SK-N-SH (cell line): ENCODE data around the gene NAA20.

Experiments used
- EP300 ChIP-seq, 2 experiments: IDR thresholded peaks; 2 replicates each; pipeline versions ENCODE4 v1.4.0 to v1.6.1; 2012; ENCODE audit warnings: borderline replicate concordance in 1 of 2, low read depth in 1 of 2, low read length in 1 of 2
- EZH2phosphoT487 ChIP-seq: fragments of 200-600 bp; sonication (generic); IDR thresholded peaks from 2 replicates; pipeline ENCODE4 v1.6.1; 2017; ENCODE audit warnings: low read depth, mixed run types, mild to moderate bottlenecking, antibody characterized with exemption, moderate library complexity, borderline replicate concordance
- SIN3A ChIP-seq: IDR thresholded peaks from 2 replicates; pipeline ENCODE4 v1.6.1; 2012; ENCODE audit warnings: low read depth, mild to moderate bottlenecking, low read length, moderate library complexity, borderline replicate concordance
- SMC3 ChIP-seq: IDR thresholded peaks from 2 replicates; pipeline ENCODE4 v1.6.1; 2012; ENCODE audit warnings: low read depth, low read length, improper control_type of control experiment
- TF ChIP-seq, protein P1 (sequence below): IDR thresholded peaks from 2 replicates; pipeline ENCODE4 v1.6.1; 2012; ENCODE audit warnings: mild to moderate bottlenecking, low read depth, low read length, moderate library complexity
- TF ChIP-seq, protein P2 (sequence below): fragments of 200-600 bp; sonication (generic); IDR thresholded peaks from 2 replicates; pipeline ENCODE4 v1.6.1; 2017; ENCODE audit warnings: antibody characterized with exemption, mild to moderate bottlenecking, moderate library complexity
- TF ChIP-seq, protein P3 (sequence below): IDR thresholded peaks from 2 replicates; pipeline ENCODE4 v1.4.0; 2012; ENCODE audit warnings: low read depth, borderline replicate concordance

DNA sequence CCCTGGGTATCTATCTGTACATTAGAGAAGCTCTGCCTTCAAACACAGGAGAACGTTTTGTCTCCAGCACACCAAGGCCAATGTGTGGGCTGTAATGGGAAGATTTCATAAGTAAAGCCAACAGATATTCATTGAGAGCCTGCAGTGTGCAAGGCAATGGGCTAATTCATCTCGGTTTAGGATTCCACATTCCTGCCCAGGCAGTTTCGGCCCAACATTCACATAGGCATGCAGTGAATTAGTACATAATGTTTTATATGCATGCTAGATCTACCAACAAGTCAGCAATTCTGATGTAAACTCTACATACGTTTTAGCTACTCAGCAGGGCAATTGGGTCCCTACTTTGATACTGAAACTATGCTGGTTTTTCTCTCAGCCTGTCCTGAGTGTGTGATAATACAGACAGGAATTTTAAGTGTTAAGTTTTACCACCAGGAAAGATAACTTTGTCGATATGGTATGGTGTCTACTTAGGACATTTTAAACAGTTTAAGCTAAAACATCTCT lies 46.9 kb upstream of the NAA20 start:
- TF ChIP-seq SIN3A = no peak
- no peak for TF ChIP-seq EZH2phosphoT487
- TF ChIP-seq, protein P1, sequence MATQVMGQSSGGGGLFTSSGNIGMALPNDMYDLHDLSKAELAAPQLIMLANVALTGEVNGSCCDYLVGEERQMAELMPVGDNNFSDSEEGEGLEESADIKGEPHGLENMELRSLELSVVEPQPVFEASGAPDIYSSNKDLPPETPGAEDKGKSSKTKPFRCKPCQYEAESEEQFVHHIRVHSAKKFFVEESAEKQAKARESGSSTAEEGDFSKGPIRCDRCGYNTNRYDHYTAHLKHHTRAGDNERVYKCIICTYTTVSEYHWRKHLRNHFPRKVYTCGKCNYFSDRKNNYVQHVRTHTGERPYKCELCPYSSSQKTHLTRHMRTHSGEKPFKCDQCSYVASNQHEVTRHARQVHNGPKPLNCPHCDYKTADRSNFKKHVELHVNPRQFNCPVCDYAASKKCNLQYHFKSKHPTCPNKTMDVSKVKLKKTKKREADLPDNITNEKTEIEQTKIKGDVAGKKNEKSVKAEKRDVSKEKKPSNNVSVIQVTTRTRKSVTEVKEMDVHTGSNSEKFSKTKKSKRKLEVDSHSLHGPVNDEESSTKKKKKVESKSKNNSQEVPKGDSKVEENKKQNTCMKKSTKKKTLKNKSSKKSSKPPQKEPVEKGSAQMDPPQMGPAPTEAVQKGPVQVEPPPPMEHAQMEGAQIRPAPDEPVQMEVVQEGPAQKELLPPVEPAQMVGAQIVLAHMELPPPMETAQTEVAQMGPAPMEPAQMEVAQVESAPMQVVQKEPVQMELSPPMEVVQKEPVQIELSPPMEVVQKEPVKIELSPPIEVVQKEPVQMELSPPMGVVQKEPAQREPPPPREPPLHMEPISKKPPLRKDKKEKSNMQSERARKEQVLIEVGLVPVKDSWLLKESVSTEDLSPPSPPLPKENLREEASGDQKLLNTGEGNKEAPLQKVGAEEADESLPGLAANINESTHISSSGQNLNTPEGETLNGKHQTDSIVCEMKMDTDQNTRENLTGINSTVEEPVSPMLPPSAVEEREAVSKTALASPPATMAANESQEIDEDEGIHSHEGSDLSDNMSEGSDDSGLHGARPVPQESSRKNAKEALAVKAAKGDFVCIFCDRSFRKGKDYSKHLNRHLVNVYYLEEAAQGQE = no peak
- TF ChIP-seq, protein P2, sequence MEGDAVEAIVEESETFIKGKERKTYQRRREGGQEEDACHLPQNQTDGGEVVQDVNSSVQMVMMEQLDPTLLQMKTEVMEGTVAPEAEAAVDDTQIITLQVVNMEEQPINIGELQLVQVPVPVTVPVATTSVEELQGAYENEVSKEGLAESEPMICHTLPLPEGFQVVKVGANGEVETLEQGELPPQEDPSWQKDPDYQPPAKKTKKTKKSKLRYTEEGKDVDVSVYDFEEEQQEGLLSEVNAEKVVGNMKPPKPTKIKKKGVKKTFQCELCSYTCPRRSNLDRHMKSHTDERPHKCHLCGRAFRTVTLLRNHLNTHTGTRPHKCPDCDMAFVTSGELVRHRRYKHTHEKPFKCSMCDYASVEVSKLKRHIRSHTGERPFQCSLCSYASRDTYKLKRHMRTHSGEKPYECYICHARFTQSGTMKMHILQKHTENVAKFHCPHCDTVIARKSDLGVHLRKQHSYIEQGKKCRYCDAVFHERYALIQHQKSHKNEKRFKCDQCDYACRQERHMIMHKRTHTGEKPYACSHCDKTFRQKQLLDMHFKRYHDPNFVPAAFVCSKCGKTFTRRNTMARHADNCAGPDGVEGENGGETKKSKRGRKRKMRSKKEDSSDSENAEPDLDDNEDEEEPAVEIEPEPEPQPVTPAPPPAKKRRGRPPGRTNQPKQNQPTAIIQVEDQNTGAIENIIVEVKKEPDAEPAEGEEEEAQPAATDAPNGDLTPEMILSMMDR = no peak
- TF ChIP-seq, protein P3, sequence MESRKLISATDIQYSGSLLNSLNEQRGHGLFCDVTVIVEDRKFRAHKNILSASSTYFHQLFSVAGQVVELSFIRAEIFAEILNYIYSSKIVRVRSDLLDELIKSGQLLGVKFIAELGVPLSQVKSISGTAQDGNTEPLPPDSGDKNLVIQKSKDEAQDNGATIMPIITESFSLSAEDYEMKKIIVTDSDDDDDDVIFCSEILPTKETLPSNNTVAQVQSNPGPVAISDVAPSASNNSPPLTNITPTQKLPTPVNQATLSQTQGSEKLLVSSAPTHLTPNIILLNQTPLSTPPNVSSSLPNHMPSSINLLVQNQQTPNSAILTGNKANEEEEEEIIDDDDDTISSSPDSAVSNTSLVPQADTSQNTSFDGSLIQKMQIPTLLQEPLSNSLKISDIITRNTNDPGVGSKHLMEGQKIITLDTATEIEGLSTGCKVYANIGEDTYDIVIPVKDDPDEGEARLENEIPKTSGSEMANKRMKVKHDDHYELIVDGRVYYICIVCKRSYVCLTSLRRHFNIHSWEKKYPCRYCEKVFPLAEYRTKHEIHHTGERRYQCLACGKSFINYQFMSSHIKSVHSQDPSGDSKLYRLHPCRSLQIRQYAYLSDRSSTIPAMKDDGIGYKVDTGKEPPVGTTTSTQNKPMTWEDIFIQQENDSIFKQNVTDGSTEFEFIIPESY = no peak
- TF ChIP-seq EP300 (IDR thresholded peaks at IDR 0.05; ENCODE audit: borderline replicate concordance in 1 of 2, low read depth in 1 of 2, low read length in 1 of 2) = no peak
- no peak for TF ChIP-seq SMC3
